Breast epithelium (tissue), 4 donors: ENCODE results near the gene UBE3D. TPM values are rescaled to one million over a fixed set of nuclear protein-coding genes. Genes with fewer than 3 reads are reported as not detected.

Experiments
- DNase-seq, 2 donors: peaks; one replicate each; pipeline ENCODE4 v3.0.0-alpha.2; 2019; ENCODE audit warnings: low spot score in 2 of 2
- H3K27ac ChIP-seq, 2 donors: fragments of 200-600 bp; sonication (generic) in 1 of 2; one replicate each; pipeline ENCODE4 v1.5.1; 2016 to 2019; ENCODE audit warnings: mild to moderate bottlenecking in 1 of 2
- H3K27me3 ChIP-seq, 2 donors: fragments of 200-600 bp; sonication (generic) in 1 of 2; one replicate each; pipeline versions ENCODE4 v1.5.1 to v1.6.0; 2017 to 2019; ENCODE audit warnings: control low read depth in 1 of 2, mild to moderate bottlenecking in 1 of 2
- H3K36me3 ChIP-seq: fragments of 200-600 bp; one replicate; pipeline ENCODE4 v1.5.1; 2019
- H3K4me1 ChIP-seq, 2 donors: fragments of 200-600 bp; sonication (generic); one replicate each; pipeline ENCODE4 v1.5.1; 2016 to 2019; ENCODE audit warnings: control low read depth in 1 of 2
- H3K4me3 ChIP-seq, 3 donors: fragments of 200-600 bp; sonication (generic); 1 replicate in 2 of 3; 2 replicates in 1 of 3; pipeline ENCODE4 v1.5.1; 2016 to 2019; ENCODE audit warnings: mild to moderate bottlenecking in 3 of 3, moderate library complexity in 2 of 3
- H3K9me3 ChIP-seq, 2 donors: fragments of 200-600 bp; sonication (generic) in 1 of 2; one replicate each; pipeline ENCODE4 v1.5.1; 2016 to 2019; ENCODE audit warnings: control low read depth in 1 of 2
- CTCF ChIP-seq, 3 donors: fragments of 450-650 bp; IDR thresholded peaks; one replicate each; pipeline ENCODE4 v1.5.1; 2016 to 2017; ENCODE audit warnings: antibody characterized with exemption in 3 of 3, mild to moderate bottlenecking in 3 of 3, moderate library complexity in 3 of 3
- POLR2A ChIP-seq: fragments of 450-650 bp; IDR thresholded peaks from one replicate; pipeline ENCODE4 v1.6.1; 2016; ENCODE audit warnings: antibody characterized with exemption, mild to moderate bottlenecking, moderate library complexity
- POLR2AphosphoS5 ChIP-seq, 3 donors: sonication (generic); formaldehyde crosslinking; IDR thresholded peaks; one replicate each; pipeline ENCODE4 v1.6.1; 2017; ENCODE audit warnings: antibody characterized with exemption in 3 of 3
- intact Hi-C: fragments of 100-400 bp; cut with DNase I; formaldehyde crosslinking; loops from one replicate; pipeline ENCODE4 v1.15.1; 2023; ENCODE audit warnings: low total_unique reads
- total RNA-seq, 3 donors: library from RNA; depleted of rRNA; stranded (reverse); fragments of >200 nt; gene quantifications; one replicate each; pipeline ENCODE4 v1.1.0, GENCODE V29; 2016

UBE3D gene
- total RNA-seq, 3 donors from 2014 or later: 8.8 to 14.7 (median 13.5) TPM

GRCh38 chr6:83068616-83069015 is 3.0 kb upstream of the UBE3D start:
- intact Hi-C loops: no loop called here
- Histone ChIP-seq H3K36me3 (no peaks in the 10 kb centered on the region), H3K9me3 (no peaks in the 10 kb centered on the region), H3K4me3 (peak overlapping the region; percentile 82 to 95 (median 82)), H3K4me1 (peaks cover 0 to 14% of the 10 kb centered on the region in 2 donors), H3K27me3 (no peaks in the 10 kb centered on the region), H3K27ac (peak overlapping the region; percentile 89 to 97)
- no peak for TF ChIP-seq POLR2AphosphoS5 (IDR thresholded peaks at IDR 0.05)
- TF ChIP-seq POLR2A: no peak
- TF ChIP-seq CTCF (IDR thresholded peaks at IDR 0.05): no peak
- DNase-seq: no peak

- H3K4me3 ChIP-seq: peak within 1 kb of the TSS; percentile 82 to 95 (median 82)
- H3K9me3 ChIP-seq: no peaks in the 10 kb centered on the region
- peak; percentile 93 to 94 for DNase-seq
- intact Hi-C loops: no loop called here
- TF ChIP-seq POLR2AphosphoS5 (IDR thresholded peaks at IDR 0.05): peak; percentile 24 to 74 (median 57)
- peak; percentile 26 for TF ChIP-seq POLR2A
- TF ChIP-seq CTCF (IDR thresholded peaks at IDR 0.05): peak; percentile 75 to 91 (median 90)
- no peaks in the 10 kb centered on the region for H3K27me3 ChIP-seq
- H3K36me3 ChIP-seq: no peaks in the 10 kb centered on the region
- H3K27ac ChIP-seq: peak within 1 kb of the TSS; percentile 89 to 97
- peaks cover 0 to 14% of the 10 kb centered on the region in 2 donors for H3K4me1 ChIP-seq
Observed at GRCh38 chr6:83067448-83068439, 2.1 kb upstream of the UBE3D start, which contains the start of gene DOP1A. Gene DOP1A (plus strand): TSS chr6:83067671. CDS start chr6:83096978, 29,307 bp downstream.

GRCh38 chr6:83062225-83062624 is 3.4 kb downstream of the UBE3D start:
- H3K4me3 ChIP-seq: no peak overlapping the region
- H3K27ac ChIP-seq: no peak overlapping the region
- TF ChIP-seq POLR2A (no peak), POLR2AphosphoS5 (IDR thresholded peaks at IDR 0.05) (no peak), CTCF (IDR thresholded peaks at IDR 0.05) (no peak)

GRCh38 chr6:83061190-83061589 is 4.5 kb downstream of the UBE3D start:
- Histone ChIP-seq H3K9me3 (no peaks in the 10 kb centered on the region), H3K4me3 (no peak overlapping the region), H3K27me3 (no peaks in the 10 kb centered on the region), H3K27ac (no peak overlapping the region), H3K4me1 (no peaks in the 10 kb centered on the region), H3K36me3 (no peaks in the 10 kb centered on the region)
- DNase-seq: no peak
- TF ChIP-seq POLR2A (no peak), CTCF (IDR thresholded peaks at IDR 0.05) (no peak), POLR2AphosphoS5 (IDR thresholded peaks at IDR 0.05) (no peak)
- intact Hi-C loops: no loop called here

More at GRCh38 chr6:83062225-83062624, 3.4 kb downstream of the UBE3D start:
- no peak for DNase-seq
- H3K27me3 ChIP-seq: no peaks in the 10 kb centered on the region
- intact Hi-C loops: no loop called here
- no peaks in the 10 kb centered on the region for H3K4me1 ChIP-seq
- no peaks in the 10 kb centered on the region for H3K36me3 ChIP-seq
- no peaks in the 10 kb centered on the region for H3K9me3 ChIP-seq
